GM19452 (cell line): ENCODE data around the gene CRYBG1.
A peak's percentile ranks its signal among the peaks of the same experiment; 100 is the strongest.
"Not testable (repeated sequence)": the region's sequence is repeated elsewhere in the genome, so short reads cannot be mapped to it uniquely, and the experiment has no call there.

Source experiments
- ATAC-seq: cut with Tn5 transposase; IDR thresholded peaks from one replicate; pipeline ENCODE4 v1.9.1; 2021; ENCODE audit not compliant: unreplicated experiment

CRYBG1 gene

GRCh38 chr6:106496823-106497222 lies 136.3 kb downstream of the CRYBG1 start:
- no peak for ATAC-seq

- no peak for ATAC-seq
Measured at GRCh38 chr6:106501960-106502371, 141.4 kb downstream of the CRYBG1 start.

- ATAC-seq = no peak
Measured at GRCh38 chr6:106502559-106502958, 142.0 kb downstream of the CRYBG1 start.

GRCh38 chr6:106508277-106508676 lies 147.8 kb downstream of the CRYBG1 start:
- ATAC-seq = no peak

GRCh38 chr6:106508834-106509233 lies 148.3 kb downstream of the CRYBG1 start:
- no peak for ATAC-seq

- no peak for ATAC-seq
Measured at GRCh38 chr6:106509420-106510089, 149.0 kb downstream of the CRYBG1 start.

- peak; percentile 32 for ATAC-seq
Measured at GRCh38 chr6:106510090-106510970, 149.8 kb downstream of the CRYBG1 start.

GRCh38 chr6:106511288-106512047 lies 151.0 kb downstream of the CRYBG1 start:
- peak; percentile 2 for ATAC-seq

- peak; percentile 66 for ATAC-seq
Measured at GRCh38 chr6:106512048-106512967, 151.8 kb downstream of the CRYBG1 start.

- no peak for ATAC-seq
Measured at GRCh38 chr6:106512968-106513574, 152.6 kb downstream of the CRYBG1 start.

GRCh38 chr6:106513808-106514582 lies 153.5 kb downstream of the CRYBG1 start:
- ATAC-seq = no peak

GRCh38 chr6:106514583-106514885 lies 154.0 kb downstream of the CRYBG1 start:
- no peak for ATAC-seq

GRCh38 chr6:106515582-106515981 lies 155.1 kb downstream of the CRYBG1 start:
- ATAC-seq = not testable (repeated sequence)

GRCh38 chr6:106516616-106517015 lies 156.1 kb downstream of the CRYBG1 start:
- no peak for ATAC-seq

GRCh38 chr6:106517706-106518105 lies 157.2 kb downstream of the CRYBG1 start:
- ATAC-seq = no peak

- no peak for ATAC-seq
Measured at GRCh38 chr6:106518748-106519147, 158.2 kb downstream of the CRYBG1 start.

GRCh38 chr6:106519460-106520394 lies 159.2 kb downstream of the CRYBG1 start:
- ATAC-seq = peak; percentile 57

- ATAC-seq = peak; percentile 56
Measured at GRCh38 chr6:106520711-106521401, 160.3 kb downstream of the CRYBG1 start.
